Measurements from ENCODE around the gene DNM3.

Gene DNM3

GRCh38 chr1:171841050-171841910 is at the start of gene DNM3:
DNM3 (plus strand) TSS chr1:171841498; CDS start chr1:171841657, 159 bp downstream.
- TF ChIP-seq, protein P1, sequence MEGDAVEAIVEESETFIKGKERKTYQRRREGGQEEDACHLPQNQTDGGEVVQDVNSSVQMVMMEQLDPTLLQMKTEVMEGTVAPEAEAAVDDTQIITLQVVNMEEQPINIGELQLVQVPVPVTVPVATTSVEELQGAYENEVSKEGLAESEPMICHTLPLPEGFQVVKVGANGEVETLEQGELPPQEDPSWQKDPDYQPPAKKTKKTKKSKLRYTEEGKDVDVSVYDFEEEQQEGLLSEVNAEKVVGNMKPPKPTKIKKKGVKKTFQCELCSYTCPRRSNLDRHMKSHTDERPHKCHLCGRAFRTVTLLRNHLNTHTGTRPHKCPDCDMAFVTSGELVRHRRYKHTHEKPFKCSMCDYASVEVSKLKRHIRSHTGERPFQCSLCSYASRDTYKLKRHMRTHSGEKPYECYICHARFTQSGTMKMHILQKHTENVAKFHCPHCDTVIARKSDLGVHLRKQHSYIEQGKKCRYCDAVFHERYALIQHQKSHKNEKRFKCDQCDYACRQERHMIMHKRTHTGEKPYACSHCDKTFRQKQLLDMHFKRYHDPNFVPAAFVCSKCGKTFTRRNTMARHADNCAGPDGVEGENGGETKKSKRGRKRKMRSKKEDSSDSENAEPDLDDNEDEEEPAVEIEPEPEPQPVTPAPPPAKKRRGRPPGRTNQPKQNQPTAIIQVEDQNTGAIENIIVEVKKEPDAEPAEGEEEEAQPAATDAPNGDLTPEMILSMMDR (conservative IDR thresholded peaks at IDR 0.05; ENCODE audit: low read length), result no peak
- DNase-seq (ENCODE audit: low read depth), result peak; percentile 84
- H3K4me3 ChIP-seq (ENCODE audit: low read length), result peak within 1 kb of the TSS; percentile 86

GRCh38 chr1:171792656-171793369 is 48.5 kb upstream of the DNM3 start:
- no peak overlapping the region for H3K4me3 ChIP-seq (ENCODE audit: low read length)
- DNase-seq (ENCODE audit: low read depth), result no peak
- TF ChIP-seq, protein P1 (conservative IDR thresholded peaks at IDR 0.05; ENCODE audit: low read length), result no peak

GRCh38 chr1:171793636-171794035 is 47.7 kb upstream of the DNM3 start:
- DNase-seq (ENCODE audit: low read depth), result no peak
- TF ChIP-seq, protein P1 (conservative IDR thresholded peaks at IDR 0.05; ENCODE audit: low read length), result no peak
- H3K4me3 ChIP-seq (ENCODE audit: low read length), result no peak overlapping the region

- TF ChIP-seq, protein P1 (conservative IDR thresholded peaks at IDR 0.05; ENCODE audit: low read length), result no peak
- peak; percentile 75 for DNase-seq (ENCODE audit: low read depth)
- H3K4me3 ChIP-seq (ENCODE audit: low read length), result no peak overlapping the region
Observed at GRCh38 chr1:171794085-171794484, 47.2 kb upstream of the DNM3 start.

DNA sequence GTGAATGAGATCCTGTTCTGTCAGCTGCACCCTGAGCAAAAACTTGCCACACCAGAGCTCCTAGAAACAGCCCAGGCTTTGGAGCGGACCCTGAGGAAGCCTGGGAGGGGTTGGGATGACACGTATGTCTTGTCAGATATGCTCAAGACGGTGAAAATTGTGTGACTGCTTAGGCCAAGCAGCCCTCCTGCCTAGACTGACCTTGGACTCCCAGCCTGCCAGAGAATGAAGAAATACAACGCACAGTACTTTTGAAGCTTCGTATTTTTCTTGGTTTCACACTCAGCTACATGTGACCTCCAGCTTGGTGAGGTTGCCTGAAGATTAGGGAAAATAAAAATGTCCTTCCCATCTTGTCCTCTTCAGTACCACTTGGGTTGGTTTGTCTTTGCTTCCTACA is 44.7 kb upstream of the DNM3 start:
- H3K4me3 ChIP-seq (ENCODE audit: low read length), result no peak overlapping the region
- DNase-seq (ENCODE audit: low read depth), result no peak
- TF ChIP-seq, protein P1 (conservative IDR thresholded peaks at IDR 0.05; ENCODE audit: low read length), result no peak

GRCh38 chr1:171798311-171798710 is 43.0 kb upstream of the DNM3 start:
- no peak for DNase-seq (ENCODE audit: low read depth)
- TF ChIP-seq, protein P1 (conservative IDR thresholded peaks at IDR 0.05; ENCODE audit: low read length), result no peak
- no peak overlapping the region for H3K4me3 ChIP-seq (ENCODE audit: low read length)

Measured in AG10803 (cell line).